Vagina (tissue), 2 donors: ENCODE results near the gene ABCG1. TPM values are rescaled to one million over a fixed set of nuclear protein-coding genes. Genes with fewer than 3 reads are reported as not detected.

Experiments
- DNase-seq, 2 donors: peaks; one replicate each; pipeline ENCODE4 v3.0.0-alpha.2; 2017; ENCODE audit errors: extremely low spot score in 2 of 2
- H3K27ac ChIP-seq: fragments of 200-600 bp; sonication (generic); one replicate; pipeline ENCODE4 v1.5.1; 2019
- H3K27me3 ChIP-seq: fragments of 200-600 bp; sonication (generic); one replicate; pipeline ENCODE4 v1.5.1; 2019
- H3K36me3 ChIP-seq, 2 donors: fragments of 200-600 bp; sonication (generic); one replicate each; pipeline ENCODE4 v1.5.1; 2017 to 2019
- H3K4me1 ChIP-seq: fragments of 200-600 bp; sonication (generic); one replicate; pipeline ENCODE4 v1.5.1; 2019
- H3K4me3 ChIP-seq, 2 donors: fragments of 200-600 bp; sonication (generic); 1 replicate in 1 of 2; 2 replicates in 1 of 2; pipeline ENCODE4 v1.5.1; 2016 to 2019
- H3K9me3 ChIP-seq: fragments of 200-600 bp; sonication (generic); one replicate; pipeline ENCODE4 v1.5.1; 2019
- POLR2A ChIP-seq, 2 donors: fragments of 450-650 bp; IDR thresholded peaks; one replicate each; pipeline ENCODE4 v1.6.1; 2017; ENCODE audit warnings: antibody characterized with exemption in 2 of 2, mild to moderate bottlenecking in 2 of 2, moderate library complexity in 2 of 2
- POLR2AphosphoS5 ChIP-seq, 2 donors: sonication (generic); formaldehyde crosslinking; IDR thresholded peaks; one replicate each; pipeline ENCODE4 v1.9.0; 2017; ENCODE audit warnings: antibody characterized with exemption in 2 of 2, mild to moderate bottlenecking in 2 of 2, low read depth in 1 of 2; ENCODE audit not compliant: insufficient read depth in 1 of 2
- intact Hi-C: fragments of 100-400 bp; cut with DNase I; formaldehyde crosslinking; loops from one replicate; pipeline ENCODE4 v1.15.1; 2023
- total RNA-seq: library from RNA; depleted of rRNA; stranded (reverse); fragments of >200 nt; gene quantifications from one replicate; pipeline ENCODE4 v1.2.3, GENCODE V29; 2016
- TF ChIP-seq, protein P1 (sequence below), 3 experiments: fragments of 450-650 bp in 2 of 3; fragments of 200-600 bp in 1 of 3; sonication (generic) in 1 of 3; IDR thresholded peaks; one replicate each; pipeline ENCODE4 v1.5.1; 2017 to 2019; ENCODE audit warnings: antibody characterized with exemption in 3 of 3, mild to moderate bottlenecking in 2 of 3, moderate library complexity in 2 of 3

Gene ABCG1
- 18.7 TPM for total RNA-seq

DNA sequence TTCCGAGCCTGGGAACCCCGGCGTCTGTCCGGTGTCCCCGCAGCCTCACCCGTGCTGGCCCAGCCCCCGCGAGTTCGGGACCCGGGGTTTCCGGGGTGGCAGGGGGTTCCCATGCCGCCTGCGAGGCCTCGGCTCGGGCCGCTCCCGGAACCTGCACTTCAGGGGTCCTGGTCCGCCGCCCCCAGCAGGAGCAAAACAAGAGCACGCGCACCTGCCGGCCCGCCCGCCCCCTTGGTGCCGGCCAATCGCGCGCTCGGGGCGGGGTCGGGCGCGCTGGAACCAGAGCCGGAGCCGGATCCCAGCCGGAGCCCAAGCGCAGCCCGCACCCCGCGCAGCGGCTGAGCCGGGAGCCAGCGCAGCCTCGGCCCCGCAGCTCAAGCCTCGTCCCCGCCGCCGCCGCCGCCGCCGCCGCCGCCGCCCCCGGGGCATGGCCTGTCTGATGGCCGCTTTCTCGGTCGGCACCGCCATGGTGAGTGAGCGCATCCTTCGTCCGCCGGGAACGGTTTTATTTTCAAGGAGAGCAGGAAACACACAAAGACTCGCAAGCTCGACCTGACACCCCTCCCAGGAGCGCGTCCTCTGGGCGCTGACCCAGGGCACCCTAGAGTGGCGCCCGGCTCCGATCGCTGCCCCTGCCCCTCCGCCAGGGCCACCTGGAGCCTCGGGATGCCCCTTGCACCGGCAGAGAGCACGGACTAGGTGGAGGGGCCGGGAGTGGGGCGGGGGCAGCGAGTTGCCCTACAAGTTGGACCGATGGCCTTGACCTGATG, at the start of gene ABCG1:
Gene ABCG1 (plus strand): TSS at position 305 of the 770 bp plus-strand sequence. CDS start 123 bp downstream, at position 428.
- Histone ChIP-seq H3K27ac (peak within 1 kb of the TSS; percentile 67), H3K36me3 (no peaks in the 10 kb centered on the region), H3K4me3 (peak within 1 kb of the TSS; percentile 53 to 63), H3K9me3 (no peaks in the 10 kb centered on the region), H3K27me3 (no peaks in the 10 kb centered on the region), H3K4me1 (peaks cover 27% of the 10 kb centered on the region)
- no peak for DNase-seq
- TF ChIP-seq, protein P1, sequence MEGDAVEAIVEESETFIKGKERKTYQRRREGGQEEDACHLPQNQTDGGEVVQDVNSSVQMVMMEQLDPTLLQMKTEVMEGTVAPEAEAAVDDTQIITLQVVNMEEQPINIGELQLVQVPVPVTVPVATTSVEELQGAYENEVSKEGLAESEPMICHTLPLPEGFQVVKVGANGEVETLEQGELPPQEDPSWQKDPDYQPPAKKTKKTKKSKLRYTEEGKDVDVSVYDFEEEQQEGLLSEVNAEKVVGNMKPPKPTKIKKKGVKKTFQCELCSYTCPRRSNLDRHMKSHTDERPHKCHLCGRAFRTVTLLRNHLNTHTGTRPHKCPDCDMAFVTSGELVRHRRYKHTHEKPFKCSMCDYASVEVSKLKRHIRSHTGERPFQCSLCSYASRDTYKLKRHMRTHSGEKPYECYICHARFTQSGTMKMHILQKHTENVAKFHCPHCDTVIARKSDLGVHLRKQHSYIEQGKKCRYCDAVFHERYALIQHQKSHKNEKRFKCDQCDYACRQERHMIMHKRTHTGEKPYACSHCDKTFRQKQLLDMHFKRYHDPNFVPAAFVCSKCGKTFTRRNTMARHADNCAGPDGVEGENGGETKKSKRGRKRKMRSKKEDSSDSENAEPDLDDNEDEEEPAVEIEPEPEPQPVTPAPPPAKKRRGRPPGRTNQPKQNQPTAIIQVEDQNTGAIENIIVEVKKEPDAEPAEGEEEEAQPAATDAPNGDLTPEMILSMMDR (IDR thresholded peaks at IDR 0.05), result no peak
- peak in 1 of 2 donors; percentile 30 for TF ChIP-seq POLR2A (IDR thresholded peaks at IDR 0.05)
- intact Hi-C loops, result no loop called here

DNA sequence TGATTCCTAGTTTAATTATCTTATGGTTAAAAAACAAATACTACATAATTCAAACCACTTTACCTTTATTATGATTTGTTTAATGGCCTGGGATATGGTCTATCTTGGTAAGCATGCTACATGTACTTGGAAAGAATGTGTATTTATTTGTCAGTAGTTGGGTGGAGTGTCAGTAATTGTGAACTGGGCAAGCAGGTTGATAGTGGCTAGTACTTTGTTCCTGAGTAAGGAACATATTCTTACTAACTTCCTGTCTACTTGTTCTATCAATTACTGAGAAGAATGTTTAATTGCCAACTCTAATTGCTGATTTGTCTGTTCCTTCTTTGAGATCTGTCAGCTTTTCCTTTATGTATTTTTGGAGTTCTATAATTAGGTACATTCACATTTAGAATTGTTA, 49.2 kb upstream of the ABCG1 start:
- H3K36me3 ChIP-seq, result no peaks in the 10 kb centered on the region
- TF ChIP-seq POLR2AphosphoS5 (IDR thresholded peaks at IDR 0.05; ENCODE audit: insufficient read depth in 1 of 2, low read depth in 1 of 2) (peak in 1 of 2 donors; percentile 35), POLR2A (IDR thresholded peaks at IDR 0.05) (no peak)
- TF ChIP-seq, protein P1 (IDR thresholded peaks at IDR 0.05), result no peak
- DNase-seq, result no peak
- H3K27me3 ChIP-seq, result no peaks in the 10 kb centered on the region
- H3K4me3 ChIP-seq, result no peak overlapping the region
- no peaks in the 10 kb centered on the region for H3K9me3 ChIP-seq
- intact Hi-C loops, result no loop called here
- H3K27ac ChIP-seq, result peak overlapping the region; percentile 17
- H3K4me1 ChIP-seq, result no peaks in the 10 kb centered on the region

GRCh38 chr21:42171091-42172053, 47.6 kb upstream of the ABCG1 start:
- no peaks in the 10 kb centered on the region for H3K9me3 ChIP-seq
- H3K36me3 ChIP-seq, result no peaks in the 10 kb centered on the region
- no peak overlapping the region for H3K27ac ChIP-seq
- H3K27me3 ChIP-seq, result no peaks in the 10 kb centered on the region
- no peaks in the 10 kb centered on the region for H3K4me1 ChIP-seq
- DNase-seq, result peak; percentile 87 to 93
- peak in 1 of 2 donors; percentile 33 for TF ChIP-seq POLR2AphosphoS5 (IDR thresholded peaks at IDR 0.05; ENCODE audit: insufficient read depth in 1 of 2, low read depth in 1 of 2)
- TF ChIP-seq POLR2A (IDR thresholded peaks at IDR 0.05), result no peak
- no peak overlapping the region for H3K4me3 ChIP-seq
- intact Hi-C loops, result no loop called here

- H3K27me3 ChIP-seq, result no peaks in the 10 kb centered on the region
- DNase-seq, result peak; percentile 80 to 91
- TF ChIP-seq POLR2AphosphoS5 (IDR thresholded peaks at IDR 0.05; ENCODE audit: insufficient read depth in 1 of 2, low read depth in 1 of 2) (no peak), POLR2A (IDR thresholded peaks at IDR 0.05) (no peak)
- TF ChIP-seq, protein P1 (IDR thresholded peaks at IDR 0.05), result no peak
- no peaks in the 10 kb centered on the region for H3K4me1 ChIP-seq
- no peak overlapping the region for H3K4me3 ChIP-seq
- no peaks in the 10 kb centered on the region for H3K9me3 ChIP-seq
- intact Hi-C loops, result no loop called here
- H3K27ac ChIP-seq, result no peak overlapping the region
- no peaks in the 10 kb centered on the region for H3K36me3 ChIP-seq
Measured at GRCh38 chr21:42172596-42173483, 46.1 kb upstream of the ABCG1 start.

DNA sequence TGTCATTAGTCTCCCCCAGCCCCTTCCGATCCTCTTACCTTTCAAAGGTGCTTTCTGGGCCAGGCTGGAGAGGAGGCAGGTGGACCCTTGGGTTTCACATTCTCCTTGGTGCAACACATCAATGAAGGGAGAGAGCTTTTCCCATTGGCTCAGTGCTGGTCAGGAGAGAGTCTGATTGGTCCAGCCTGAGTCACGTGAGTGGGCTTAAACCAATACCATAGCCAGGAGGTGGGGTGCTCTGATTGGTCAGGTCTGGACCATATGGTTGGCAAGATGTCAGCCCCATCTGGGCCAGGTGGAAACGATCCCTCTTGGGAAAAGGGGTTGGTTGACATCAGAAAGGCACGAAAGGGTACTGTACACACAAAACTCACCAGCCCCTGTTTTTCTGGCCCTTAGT, 44.8 kb upstream of the ABCG1 start:
- intact Hi-C loops, result no loop called here
- Histone ChIP-seq H3K4me1 (no peaks in the 10 kb centered on the region), H3K27me3 (no peaks in the 10 kb centered on the region), H3K36me3 (no peaks in the 10 kb centered on the region), H3K9me3 (no peaks in the 10 kb centered on the region), H3K4me3 (no peak overlapping the region), H3K27ac (no peak overlapping the region)
- TF ChIP-seq POLR2A (IDR thresholded peaks at IDR 0.05) (no peak), POLR2AphosphoS5 (IDR thresholded peaks at IDR 0.05; ENCODE audit: insufficient read depth in 1 of 2, low read depth in 1 of 2) (no peak)
- TF ChIP-seq, protein P1 (IDR thresholded peaks at IDR 0.05), result no peak
- peak; percentile 55 to 76 for DNase-seq
